GM12872 (cell line): Measurements from ENCODE around the gene RGS7.

Experiments used
- CTCF ChIP-seq: IDR thresholded peaks from 3 replicates; pipeline ENCODE4 v1.5.1; 2011; ENCODE audit warnings: low read depth, mild to moderate bottlenecking, low read length, moderate library complexity; ENCODE audit not compliant: insufficient read depth

Gene RGS7

GRCh38 chr1:240784776-240785175 lies 572.2 kb downstream of the RGS7 start:
- no peak for TF ChIP-seq CTCF

- no peak for TF ChIP-seq CTCF
Measured at GRCh38 chr1:240776237-240776636, 580.8 kb downstream of the RGS7 start.

- no peak for TF ChIP-seq CTCF
Measured at GRCh38 chr1:240772131-240772530, 584.9 kb downstream of the RGS7 start.

- no peak for TF ChIP-seq CTCF
Measured at GRCh38 chr1:240771450-240771849, 585.6 kb downstream of the RGS7 start.

GRCh38 chr1:240768979-240769378 lies 588.0 kb downstream of the RGS7 start:
- TF ChIP-seq CTCF: no peak

- no peak for TF ChIP-seq CTCF
Measured at GRCh38 chr1:240766831-240767230, 590.2 kb downstream of the RGS7 start.

GRCh38 chr1:240765732-240766363 lies 591.2 kb downstream of the RGS7 start:
- TF ChIP-seq CTCF: no peak

- no peak for TF ChIP-seq CTCF
Measured at GRCh38 chr1:240763771-240764170, 593.2 kb downstream of the RGS7 start.
